GM20000 (cell line): ENCODE results near the gene SPSB3.

ENCODE experiments used
- DNase-seq: peaks from one replicate; pipeline ENCODE4 v3.0.0; 2012; ENCODE audit warnings: low spot score
- CTCF ChIP-seq: IDR thresholded peaks from 2 replicates; pipeline ENCODE4 v1.5.1; 2012; ENCODE audit warnings: mild to moderate bottlenecking, control low read depth; ENCODE audit errors: extremely low read depth, missing control alignments

Gene SPSB3

GRCh38 chr16:1818873-1819525 lies 36.6 kb upstream of the SPSB3 start:
- DNase-seq, result no peak
- no peak for TF ChIP-seq CTCF

- TF ChIP-seq CTCF, result no peak
- DNase-seq, result no peak
Observed at GRCh38 chr16:1818204-1818872, 36.0 kb upstream of the SPSB3 start.

- no peak for DNase-seq
- TF ChIP-seq CTCF, result no peak
Observed at GRCh38 chr16:1817716-1818115, 35.3 kb upstream of the SPSB3 start.

GRCh38 chr16:1817276-1817589 lies 34.9 kb upstream of the SPSB3 start:
- no peak for TF ChIP-seq CTCF
- DNase-seq, result no peak

GRCh38 chr16:1816396-1817275 lies 34.3 kb upstream of the SPSB3 start:
- no peak for TF ChIP-seq CTCF
- DNase-seq, result no peak

- no peak for TF ChIP-seq CTCF
Observed at GRCh38 chr16:1815461-1815860, 33.1 kb upstream of the SPSB3 start.

GRCh38 chr16:1812732-1813163 lies 30.4 kb upstream of the SPSB3 start:
- DNase-seq, result no peak
- peak; percentile 8 for TF ChIP-seq CTCF

More at GRCh38 chr16:1815461-1815860, 33.1 kb upstream of the SPSB3 start:
- DNase-seq, result no peak
